D341Med (cell line): ENCODE data around the gene KRT1.
"Not testable (repeated sequence)": the region's sequence is repeated elsewhere in the genome, so short reads cannot be mapped to it uniquely, and the experiment has no call there.

Experiments
- DNase-seq: peaks from one replicate; pipeline ENCODE4 v3.0.0; 2012; ENCODE audit warnings: low spot score

The KRT1 gene

DNA sequence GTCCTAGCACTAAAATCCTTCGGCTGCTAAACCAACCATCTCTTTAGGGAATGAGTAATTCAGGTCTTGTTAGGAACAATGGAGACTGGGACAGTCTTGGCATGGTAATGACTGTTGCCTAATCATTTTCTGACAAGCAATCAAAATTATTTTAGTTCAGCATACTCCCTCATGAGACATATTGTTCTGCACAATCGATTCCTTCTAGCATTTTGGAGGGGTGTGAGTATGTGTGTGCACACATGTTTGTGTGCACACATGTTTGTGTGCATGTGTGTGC, 2.1 kb upstream of the KRT1 start:
- DNase-seq, result no peak

DNA sequence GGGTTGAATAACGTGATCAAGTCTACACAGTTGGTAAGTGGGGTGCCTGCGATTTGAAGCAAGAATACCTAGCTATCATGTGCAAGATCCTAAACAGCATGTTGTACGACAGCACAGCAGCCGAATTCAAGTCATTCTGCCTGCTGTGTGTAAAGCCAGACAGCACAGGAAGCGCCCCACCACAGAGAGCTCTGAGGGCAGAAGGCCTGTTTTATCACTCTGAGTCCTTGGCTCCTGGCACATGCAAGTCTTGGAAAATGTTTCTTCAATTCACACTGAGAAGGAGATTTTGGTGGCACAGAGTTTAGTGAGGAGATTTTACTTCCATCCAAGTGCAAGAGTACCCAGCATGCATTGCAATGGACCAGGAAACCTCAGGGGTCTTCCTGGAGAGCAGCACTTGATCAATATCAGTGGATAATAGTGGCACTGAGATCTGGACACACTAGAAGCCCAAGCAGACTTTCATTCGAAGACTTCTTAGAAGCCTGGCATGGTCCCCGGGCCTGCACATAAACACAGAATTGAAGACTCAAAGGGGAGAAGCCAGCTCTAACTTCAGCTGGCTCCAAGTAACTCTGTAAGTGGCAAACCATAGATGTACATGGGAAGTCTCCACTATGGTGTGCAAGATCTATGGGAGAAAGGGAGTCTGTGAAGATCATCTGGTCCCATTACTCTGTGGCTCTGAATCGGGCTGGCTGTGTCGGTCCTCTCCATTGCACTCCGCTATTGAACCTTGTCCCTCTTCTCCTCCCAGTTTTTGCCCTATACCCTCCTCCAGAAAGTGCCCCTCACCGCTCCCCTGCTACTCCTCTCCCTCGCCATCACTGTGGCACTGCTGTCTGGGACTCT, 1.5 kb upstream of the KRT1 start:
- no peak for DNase-seq

DNA sequence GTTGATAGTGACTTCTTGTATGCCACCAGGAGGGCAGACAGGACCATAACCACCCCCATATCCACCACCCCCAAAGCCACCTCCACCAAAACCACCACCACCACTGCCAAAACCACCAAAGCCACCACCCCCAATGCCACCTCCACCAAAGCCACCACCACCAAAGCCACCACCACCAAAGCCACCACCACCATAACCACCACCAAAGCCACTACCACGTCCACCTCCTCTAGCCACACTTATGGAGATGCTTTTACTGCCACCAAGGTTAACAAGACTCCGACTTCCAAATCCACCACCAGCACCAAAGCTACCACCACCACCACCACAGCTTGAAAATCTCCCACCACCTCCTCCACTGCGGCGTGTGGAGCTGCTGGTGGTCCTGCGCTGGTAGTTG, 332 bp downstream of the KRT1 start:
- no peak for DNase-seq

DNA sequence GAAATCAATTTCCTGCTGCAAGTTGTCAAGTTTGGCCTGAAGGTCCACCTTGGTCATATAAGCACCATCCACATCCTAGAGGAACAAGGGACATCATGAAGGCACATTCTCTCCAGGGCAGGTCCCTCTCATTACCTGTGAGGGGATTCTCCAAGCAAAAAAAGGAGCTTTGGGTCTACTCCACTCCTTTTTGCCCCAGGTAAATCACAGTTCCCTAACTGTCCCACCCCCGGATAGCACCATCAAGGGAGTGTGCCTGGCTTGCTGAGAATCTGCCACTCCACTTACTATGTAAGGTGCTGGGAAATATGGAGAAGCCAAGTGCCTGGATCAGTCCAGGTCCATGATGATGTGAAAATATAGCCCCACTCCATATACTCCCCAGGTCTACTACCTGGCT, 2.5 kb downstream of the KRT1 start:
- DNase-seq, result no peak

DNA sequence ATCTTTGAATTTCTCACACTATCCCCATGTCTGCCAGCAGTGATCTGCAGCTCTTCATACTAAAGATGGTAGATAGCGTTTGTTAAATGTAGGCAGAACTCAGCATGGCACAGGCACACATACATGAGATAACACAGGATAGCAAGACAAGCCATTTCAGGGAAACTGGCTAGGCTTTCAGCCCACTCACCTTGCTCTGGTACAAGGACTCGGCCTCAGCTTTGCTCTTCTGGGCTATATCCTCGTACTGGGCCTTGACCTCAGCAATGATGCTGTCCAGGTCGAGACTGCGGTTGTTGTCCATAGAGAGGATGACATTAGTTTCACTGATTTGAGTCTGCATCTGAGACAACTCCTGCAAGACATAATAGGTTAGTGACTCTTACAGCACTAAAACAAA, 3.1 kb downstream of the KRT1 start:
- no peak for DNase-seq

DNA sequence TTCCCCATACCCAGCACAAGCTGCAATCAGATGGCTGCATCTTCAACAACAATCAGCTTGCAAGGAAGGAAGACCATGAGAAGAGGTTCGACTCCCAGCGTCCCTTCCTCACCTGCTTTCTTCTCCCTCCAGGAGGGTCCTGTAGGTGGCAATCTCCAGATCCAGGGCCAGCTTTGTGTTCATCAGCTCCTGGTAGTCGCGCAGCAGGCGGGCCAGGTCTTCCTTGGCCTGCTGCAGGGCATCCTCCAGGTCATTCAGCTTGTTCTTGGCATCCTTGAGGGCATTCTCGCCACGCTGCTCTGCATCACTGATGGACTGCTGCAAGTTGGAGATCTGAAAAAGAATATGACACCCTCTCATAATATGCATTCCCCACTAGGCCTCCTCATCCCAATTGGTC, 4.0 kb downstream of the KRT1 start:
- no peak for DNase-seq

DNA sequence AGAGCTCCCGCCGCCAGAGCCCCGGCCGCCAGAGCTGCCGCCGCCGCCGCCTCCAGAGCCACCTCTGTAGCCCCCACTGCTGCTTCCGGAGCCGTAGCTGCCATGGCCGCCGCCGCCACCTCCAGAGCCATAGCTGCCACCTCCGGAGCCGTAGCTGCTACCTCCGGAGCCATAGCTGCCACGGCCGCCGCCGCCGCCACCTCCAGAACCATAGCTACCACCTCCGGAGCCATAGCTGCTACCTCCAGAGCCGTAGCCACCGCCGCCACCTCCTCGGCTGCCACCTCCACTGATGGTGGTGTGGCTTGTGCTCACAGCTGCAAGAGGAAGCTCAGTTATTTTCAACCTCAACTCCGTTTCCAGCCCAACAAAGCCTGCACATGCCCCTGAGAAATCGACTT, 4.9 kb downstream of the KRT1 start:
- no peak for DNase-seq

DNA sequence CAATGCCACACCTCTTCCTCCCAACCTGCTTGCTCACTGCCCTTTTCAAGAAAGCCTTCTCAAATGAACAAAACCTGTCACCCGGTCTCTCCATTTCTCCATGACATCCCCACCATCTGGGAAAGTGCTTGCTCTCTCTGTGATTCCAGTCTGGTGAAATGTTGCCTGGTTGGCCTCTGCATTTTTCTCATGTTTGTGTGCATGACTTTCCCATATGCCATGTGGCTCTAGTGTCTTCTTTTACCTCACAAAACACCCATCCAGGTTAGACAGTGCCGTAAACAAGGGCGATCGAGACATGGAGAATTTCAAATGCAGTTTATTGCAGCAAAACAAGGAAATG, 5.8 kb downstream of the KRT1 start:
- no peak for DNase-seq

DNA sequence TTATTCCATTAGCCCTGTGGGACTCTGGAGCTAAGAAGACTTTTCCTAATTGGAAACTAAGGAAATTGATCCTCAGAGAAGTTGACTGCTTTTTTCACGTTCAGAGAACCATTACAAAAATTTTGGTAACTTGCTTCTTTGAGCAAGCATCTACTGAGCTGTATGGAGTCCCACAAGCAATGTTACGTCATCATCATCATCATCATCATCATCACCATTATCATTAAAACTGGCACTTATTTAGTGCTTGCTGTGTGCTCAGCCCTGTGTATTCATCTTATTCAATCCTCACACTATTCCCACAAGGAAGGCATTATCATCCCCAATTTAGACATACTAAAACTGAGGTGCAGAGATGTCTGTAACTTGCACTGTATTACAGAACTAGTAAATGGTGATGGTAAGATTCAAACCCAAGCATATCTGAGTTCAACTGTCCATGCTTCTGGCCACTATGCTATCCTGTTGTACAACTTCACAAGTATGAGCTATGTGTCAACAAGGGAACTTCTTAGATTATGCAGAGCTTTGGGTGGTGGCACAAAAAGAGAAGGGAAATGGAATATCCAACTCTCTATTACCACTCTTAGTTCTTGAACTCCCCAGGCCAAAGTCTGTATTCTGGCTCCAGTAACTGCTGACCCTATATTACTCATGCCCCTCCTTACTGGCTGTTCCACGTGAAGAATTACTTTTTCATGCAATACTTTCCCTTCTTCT, 6.3 kb downstream of the KRT1 start:
- no peak for DNase-seq

DNA sequence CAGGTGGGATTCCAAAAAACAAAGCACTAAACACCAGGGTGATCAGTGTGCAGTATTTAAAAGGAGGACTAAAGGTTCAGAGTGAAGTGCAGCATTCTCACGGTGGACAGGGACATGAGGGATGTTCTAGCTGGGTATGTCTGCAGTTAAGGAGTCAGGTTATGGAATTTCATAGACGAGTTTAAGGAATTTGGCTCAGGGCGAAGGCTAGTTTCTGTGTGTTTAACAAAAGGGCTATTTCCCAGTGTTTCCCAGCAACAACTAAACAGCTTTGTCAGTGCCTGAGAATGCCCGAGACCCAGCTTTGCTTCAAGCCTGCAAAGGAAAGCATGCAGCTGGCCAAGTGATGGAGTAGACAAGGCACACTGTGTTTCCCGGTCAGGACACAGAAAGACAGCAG, 7.0 kb downstream of the KRT1 start:
- no peak for DNase-seq

DNA sequence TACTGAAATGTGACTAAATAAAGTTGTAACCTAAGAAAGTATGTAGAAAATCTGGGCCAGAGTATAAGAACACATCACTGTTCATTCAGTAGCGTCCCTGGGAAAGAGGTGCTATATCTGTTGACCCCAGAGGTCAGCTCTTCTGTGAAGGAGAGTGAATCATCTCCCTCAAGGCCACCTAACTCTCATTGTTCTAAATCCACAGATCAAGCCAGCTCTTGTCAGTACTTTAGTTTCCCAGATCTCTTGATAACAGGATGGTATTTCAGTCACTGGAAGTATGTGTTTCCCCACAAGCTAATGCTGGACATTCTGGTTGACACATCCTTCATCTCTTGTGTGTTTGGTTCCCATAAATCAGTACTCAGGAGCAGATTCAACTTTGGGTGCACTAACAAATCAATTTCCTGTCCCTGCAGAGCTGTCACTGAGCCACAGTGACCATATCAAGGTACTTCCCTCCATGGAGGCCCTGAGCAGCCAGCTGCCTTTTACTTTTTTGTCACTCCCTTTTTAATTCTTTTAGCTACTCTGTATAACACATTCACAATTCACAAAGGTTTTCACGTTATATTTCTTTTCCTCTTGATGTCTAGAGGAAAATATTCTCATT, 7.8 kb downstream of the KRT1 start:
- no peak for DNase-seq

DNA sequence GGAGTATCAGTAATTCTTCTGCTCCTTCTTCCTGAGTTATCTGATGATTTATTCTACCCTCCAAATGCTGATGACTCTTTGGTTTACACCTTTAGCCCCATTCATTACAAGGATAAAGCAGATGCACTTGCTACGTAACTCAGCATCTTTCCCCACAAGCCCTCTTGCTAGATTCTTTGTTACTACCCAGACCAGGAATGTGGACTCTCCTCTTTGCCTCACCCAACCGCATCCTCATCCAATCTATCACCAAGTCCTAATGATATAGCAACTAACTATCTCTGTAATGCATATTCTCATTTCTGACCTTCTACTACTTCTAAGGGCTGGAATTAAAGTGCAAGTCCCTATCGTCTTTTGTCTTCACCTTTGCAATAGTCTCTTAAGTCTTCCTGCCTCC, 9.2 kb downstream of the KRT1 start:
- no peak for DNase-seq

DNA sequence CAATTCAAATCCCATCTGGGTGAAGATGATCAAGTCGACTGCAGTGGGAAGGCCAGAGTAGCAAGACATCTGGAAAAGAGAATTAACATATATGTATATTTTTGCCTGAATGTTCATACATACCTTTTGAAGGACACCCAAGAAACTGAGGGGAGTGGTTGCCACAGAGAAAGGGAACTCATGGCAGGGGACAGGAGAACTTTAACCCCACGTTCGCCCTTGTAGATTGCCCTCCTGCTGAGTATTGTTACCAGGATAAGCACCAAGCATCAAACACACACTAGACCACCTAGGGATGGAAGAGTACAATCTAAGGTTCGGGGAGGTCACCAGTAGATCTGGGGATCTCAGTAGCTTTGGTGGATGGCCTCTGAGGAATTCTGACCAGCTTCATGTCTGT, 9.7 kb downstream of the KRT1 start:
- no peak for DNase-seq

DNA sequence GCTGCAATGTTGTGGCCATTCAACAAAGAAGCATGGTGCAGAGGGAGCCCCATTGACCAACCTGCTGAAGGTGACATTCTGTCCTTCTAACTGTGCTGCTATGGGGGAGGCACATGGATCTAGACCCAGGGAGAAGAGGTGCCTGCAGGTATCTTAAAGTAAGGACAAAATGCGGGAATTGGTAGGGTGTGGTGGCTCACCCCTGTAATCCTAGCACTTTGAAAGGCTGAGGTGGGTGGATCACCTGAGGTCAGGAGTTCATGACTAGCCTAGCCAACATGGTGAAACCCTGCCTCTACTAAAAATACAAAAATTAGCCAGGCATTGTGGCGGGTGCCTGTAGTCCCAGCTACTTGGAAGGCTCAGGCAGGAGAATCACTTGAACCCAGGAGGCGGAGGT, 10.3 kb downstream of the KRT1 start:
- DNase-seq, result not testable (repeated sequence)

DNA sequence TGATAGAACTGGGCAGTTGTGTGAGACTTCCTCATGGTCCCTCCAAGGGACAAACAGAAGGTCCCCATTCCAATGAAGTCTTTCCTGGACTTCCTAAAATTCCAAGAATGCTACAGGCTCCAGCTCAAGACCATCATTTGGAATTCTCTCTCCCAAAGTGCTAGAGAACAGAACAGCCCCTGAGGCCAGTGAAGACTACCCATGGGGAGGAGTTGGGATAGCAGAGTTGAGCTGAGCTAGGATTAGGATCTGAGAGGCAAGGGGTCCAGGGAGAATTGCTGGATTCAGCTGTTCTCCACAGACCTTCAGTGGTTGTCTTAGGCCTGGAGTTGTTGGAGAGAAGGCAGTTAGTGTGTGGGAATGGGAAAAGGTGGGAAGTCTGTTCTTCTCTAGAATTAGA, 10.8 kb downstream of the KRT1 start:
- DNase-seq, result no peak

DNA sequence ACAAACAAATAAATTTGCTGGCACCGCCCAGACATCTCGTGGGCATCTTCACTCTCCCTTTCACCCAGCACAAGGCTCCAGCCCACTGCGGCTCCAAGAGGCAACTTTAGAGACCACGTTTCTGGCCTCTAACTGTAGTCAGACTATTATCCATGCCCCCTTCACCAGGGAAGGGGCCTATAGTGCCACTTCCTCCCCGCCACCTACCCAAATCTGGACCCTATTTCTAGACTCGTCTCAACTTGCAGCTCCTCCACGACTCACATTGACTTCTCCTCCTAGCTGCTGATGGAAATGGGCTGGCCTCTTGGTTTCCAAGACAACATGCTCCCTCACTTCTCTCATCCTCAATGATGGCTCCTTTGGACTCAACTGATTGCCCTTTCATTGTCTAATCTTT, 12.3 kb downstream of the KRT1 start:
- no peak for DNase-seq

DNA sequence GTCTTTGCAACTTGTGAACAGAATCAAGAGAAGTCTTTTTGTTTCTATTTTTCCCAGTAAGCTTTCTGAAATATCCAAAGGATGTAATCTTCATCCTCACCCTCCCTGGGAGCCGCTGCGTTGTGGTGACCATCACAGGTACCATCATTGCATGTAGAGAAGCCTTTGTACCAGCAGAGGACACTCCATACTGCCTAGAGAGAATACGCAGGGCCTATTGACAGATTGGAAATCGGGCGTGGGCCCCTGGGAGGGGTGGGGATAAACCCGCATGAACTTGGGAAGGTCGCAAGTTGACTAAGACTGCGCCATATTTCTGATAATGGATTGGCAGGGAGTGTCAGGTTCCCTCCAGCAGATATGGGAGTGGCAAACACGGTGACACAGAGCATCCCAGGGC, 12.7 kb downstream of the KRT1 start:
- DNase-seq, result peak; percentile 42

DNA sequence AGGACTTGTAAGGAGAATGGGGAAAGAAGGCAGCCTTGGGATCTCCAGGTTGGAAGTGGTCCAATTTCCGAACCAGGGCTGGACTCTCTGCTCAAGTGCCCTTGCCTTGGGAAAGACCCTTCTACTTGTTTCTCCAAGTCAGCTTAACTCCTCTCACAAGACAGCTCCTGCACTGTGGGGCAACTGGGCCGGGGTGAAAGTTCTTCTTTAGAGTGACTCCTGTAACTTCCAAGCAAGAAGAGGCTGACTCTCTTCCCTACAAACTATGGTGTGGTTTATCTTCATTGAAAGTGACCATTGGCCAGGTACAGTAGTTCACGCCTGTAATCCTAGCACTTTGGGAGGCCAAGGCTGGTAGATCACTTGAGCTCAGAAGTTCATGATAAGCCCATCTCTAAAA, 13.7 kb downstream of the KRT1 start:
- no peak for DNase-seq

DNA sequence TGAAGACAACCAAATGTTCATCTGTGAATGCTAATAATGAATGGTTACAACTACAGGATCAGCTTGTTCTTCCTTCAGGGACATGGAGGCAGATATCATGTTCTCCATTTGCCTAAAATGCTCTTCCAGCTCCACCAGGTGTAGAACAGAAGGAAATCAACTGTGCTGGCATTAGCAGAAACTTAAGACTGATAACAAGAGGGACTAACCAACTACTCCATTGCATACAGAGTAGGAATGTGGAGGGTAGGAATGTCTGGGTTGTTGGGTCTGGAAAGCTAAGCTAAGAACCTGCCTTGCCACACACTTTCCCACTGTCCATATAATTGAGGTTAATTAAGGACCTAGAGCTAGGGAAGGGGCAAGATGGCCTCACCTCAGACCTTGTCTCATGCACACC, 16.8 kb downstream of the KRT1 start:
- no peak for DNase-seq

DNA sequence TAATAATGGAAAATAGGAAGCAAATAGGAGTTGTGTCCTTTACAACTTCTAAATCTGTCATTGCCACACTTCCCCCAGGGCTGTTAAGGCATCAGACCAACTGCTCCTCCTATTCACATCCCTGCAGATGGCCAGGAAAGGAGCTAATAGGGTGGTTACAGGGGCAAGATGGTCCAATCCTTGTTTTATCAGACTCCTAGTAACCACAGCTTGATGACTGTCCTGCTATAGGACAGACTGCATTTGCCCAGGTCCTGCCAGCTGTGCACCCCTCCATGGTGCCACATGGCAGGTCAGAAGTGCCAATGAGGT, 17.3 kb downstream of the KRT1 start:
- DNase-seq, result no peak

DNA sequence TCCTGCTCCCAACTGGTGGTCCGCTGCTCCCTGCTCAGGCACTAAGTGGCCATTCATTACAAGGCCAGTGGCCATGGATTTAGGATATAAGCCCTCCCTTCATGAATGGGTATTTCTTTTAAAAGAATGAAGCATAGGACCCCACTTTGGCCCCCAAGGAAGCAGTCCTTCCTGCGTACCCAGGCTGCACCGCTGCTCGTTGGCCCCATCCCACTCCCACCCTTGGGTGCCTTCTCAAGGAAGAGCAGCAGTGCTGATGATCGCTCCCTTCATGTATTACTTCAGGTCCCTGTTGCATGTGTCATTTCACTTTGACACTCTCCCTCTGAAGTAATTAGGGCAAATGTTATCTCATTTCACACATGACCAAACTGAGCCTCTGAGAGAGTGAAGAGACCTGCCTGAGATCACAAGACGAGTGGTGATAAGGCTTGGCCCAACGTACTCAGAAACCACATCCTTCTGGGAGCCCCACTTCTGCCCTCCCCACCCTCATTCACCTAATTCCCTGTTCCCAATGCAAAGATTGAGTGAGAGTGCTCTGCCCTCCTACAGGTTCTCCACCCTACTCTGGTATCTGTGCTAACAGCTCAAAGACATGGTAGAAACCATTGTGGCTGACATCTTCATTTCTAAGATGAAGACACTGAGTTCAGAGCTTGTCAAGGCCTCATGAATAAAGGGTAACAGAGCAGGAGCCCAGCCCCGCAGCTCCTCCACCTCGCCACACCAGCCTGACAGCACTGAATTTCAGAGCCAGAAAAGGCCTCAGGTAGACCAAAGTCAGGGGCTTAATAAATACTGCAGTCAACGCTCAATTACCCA, 17.9 kb downstream of the KRT1 start:
- DNase-seq, result no peak

DNA sequence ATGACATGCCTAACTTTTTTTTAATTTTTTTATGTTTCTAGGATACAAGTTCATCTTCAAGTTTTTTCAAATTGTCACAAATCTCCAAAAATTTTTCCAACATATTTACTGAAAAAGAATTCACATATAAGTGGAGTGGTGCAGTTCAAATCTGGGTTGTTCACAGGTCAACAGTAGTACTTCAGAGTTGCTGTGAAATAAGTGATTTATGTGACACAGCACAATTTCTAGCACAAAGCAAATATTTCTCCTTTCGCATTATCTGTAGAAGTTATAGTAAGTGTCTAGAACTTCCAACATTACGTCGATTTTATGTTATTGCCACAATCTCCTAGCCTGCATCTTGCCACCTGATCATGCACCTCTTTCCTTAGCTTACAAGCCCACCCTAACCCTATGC, 18.5 kb downstream of the KRT1 start:
- no peak for DNase-seq

DNA sequence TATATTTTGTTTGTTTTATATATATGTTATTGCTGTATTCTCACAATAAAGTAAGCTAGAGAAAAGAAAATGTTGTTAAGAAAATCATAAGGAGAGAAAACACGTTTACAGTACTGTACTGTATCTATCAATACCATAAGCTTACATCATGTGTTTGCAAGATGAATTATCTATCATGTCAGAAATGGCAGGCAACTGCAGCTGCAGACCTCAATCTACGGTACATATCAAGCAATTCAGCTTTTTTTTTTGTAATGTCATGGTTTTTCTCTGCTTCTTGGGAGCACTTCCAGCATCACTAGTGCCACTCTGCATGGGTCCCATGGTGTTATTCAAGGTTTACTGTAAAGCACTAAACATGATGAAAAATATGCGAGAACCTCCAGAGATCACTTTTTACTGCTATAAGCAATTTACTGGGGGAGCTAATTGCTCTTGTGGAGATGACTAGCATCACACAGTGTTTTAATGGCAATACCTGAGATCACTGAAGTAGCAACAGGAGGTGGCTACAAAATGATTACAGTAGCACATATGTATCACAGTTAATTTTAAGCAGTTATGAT, 19.2 kb downstream of the KRT1 start:
- DNase-seq, result no peak
